ENCODE results near the gene ZPBP2. TPM values are rescaled to one million over a fixed set of nuclear protein-coding genes. Genes with fewer than 3 reads are reported as not detected.

ZPBP2 gene
- total and polyA plus RNA-seq, 2 of the 13 experiments (the other 11 are each of a cell fraction or from before 2014, with no cell fraction given) = not detected

- TF ChIP-seq HMGXB3 (CRISPR knock-in tag; IDR thresholded peaks at IDR 0.05; ENCODE audit: borderline replicate concordance) = no peak
- TF ChIP-seq PRPF4 (IDR thresholded peaks at IDR 0.05; ENCODE audit: low read depth, low read length, poor library complexity, severe bottlenecking) = no peak
- no peak for TF ChIP-seq REL (CRISPR knock-in tag; conservative IDR thresholded peaks at IDR 0.05)
- TF ChIP-seq GZF1 (CRISPR knock-in tag; IDR thresholded peaks at IDR 0.05) = no peak
- TF ChIP-seq NFIB (CRISPR knock-in tag; IDR thresholded peaks at IDR 0.05; ENCODE audit: borderline replicate concordance) = no peak
- no peak for TF ChIP-seq MAFF (IDR thresholded peaks at IDR 0.05; ENCODE audit: low read depth, low read length)
- TF ChIP-seq SNAPC4 (CRISPR knock-in tag; IDR thresholded peaks at IDR 0.05) = peak; percentile 60; the same call in 1 of the 2 replicates
- no peak for TF ChIP-seq ZNF646 (CRISPR knock-in tag; IDR thresholded peaks at IDR 0.05)
- TF ChIP-seq LRRFIP1 (CRISPR knock-in tag; conservative IDR thresholded peaks at IDR 0.05) = no peak
- TF ChIP-seq MEIS2 (CRISPR knock-in tag; IDR thresholded peaks at IDR 0.05) = no peak
- no peak for TF ChIP-seq PHF20 (CRISPR knock-in tag; IDR thresholded peaks at IDR 0.05)
Observed at GRCh38 chr17:39828443-39828842, 39.6 kb upstream of the ZPBP2 start (continued).
